NCI-H1417 treated with DMSO at 0.1 percent for 48 hours (cell line): ENCODE data around the gene MEIOSIN.

Experiments used
- DNase-seq: peaks from one replicate; lab custom pipeline; 2025; lab: John Stamatoyannopoulos, UW

MEIOSIN gene

DNA sequence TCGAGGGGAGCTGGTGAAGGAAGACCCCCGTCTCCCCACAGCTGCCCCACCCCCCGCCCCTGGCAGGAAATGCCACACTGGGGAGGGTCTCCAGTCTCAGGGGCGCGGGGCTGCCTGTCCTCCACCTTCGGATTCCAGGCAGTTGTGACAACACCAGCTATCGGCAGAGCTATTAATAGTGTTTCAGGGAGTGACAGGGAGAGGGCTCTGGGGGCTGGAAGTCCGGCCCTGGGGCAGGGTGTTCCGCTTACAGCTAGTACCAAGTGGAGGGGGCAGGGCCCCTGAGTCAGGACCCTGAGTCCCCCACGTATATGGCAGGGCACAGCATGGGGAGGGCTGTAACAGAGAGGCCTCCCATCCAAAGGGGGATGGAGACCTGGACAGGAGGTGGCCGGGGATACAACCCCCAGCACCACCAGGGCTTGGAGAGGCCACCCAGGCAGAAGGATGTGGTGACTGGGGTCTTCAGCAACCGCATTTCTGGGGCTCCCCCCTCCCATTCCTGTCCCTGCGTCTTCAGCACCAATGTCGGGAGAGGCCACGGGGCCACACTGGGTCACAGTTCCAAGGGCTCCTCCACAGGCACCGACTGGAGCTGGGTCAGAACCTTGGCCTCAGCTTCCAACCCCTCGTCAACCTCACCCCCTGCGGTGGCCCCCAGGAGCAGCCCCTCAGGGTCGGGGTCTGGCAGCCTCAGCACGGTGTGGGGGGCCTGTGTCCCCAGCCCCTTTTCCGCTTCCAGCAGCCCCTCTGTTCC lies 31.9 kb downstream of the MEIOSIN start:
- no peak for DNase-seq

DNA sequence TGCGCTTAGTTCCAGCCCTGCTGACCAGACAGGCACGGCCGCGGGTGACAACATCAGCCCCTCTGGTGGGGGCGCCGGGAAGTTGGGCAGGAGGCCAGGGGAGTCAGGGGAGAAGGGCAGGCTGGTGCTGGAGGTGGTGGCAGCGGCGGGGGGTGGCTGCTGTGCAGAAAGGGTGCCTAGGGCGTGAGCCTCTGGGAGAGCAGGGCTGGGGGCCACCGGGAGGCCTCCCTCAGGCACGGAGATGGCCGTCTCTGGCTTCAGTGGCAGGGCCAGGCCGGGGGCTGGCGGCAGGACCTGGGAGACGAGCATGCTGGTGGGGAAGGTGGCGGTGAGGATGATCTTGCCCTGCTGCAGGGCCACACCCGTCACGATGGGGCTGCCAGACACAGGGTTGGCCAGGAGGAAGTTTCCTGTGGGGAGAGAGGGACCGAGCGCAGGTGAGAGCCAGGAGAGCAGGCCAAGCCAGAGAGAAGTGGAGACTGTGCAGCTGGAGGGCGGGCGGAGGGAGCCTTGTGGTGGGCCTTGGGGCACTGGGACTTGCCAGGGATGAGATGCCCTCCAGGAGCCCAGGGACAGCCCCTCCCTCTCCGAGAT lies 32.6 kb downstream of the MEIOSIN start:
- no peak for DNase-seq

GRCh38 chr19:45766296-45766868 lies 33.1 kb downstream of the MEIOSIN start:
- DNase-seq = no peak

- no peak for DNase-seq
Observed at GRCh38 chr19:45766869-45767346, 33.7 kb downstream of the MEIOSIN start.

- no peak for DNase-seq
Observed at GRCh38 chr19:45767410-45767880, 34.2 kb downstream of the MEIOSIN start.

DNA sequence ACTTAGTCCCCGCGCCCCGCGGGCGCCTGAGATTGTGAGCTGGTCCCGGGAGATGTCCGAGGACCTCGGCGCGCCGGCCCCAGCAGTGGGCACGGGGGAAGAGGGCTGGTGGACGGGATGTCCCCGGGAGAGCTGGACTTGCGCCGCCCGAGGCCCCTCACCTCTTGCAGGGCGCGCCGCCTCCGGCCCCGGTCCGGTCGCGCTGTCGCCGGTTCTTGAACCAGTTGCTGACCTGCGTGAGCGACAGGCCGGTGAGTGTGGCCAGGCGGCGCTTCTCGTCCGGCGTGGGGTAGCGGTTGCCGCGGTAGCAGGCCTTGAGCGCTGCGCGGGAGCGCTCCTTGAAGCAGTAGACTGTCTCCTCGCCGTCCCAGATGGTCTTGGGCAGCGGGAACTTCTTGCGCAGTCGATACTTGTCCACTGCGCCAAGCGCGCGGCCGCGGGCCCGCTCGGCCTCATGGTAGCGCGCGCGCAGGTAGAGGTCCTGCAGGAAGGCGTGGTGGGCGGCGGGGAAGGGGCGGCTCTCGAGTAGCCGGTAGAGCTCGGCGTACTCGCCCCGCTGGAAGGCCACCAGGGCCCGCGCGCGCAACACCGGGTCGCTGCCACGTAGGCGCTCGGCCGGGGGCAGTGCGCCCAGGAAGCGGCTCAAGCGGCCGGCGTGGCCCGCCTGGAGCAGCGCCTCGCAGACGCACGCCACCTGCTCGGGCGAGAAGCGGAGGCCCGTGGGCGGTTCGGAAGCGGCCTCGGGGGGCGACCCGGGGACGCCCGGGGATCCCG lies 34.8 kb downstream of the MEIOSIN start:
- DNase-seq = no peak

DNA sequence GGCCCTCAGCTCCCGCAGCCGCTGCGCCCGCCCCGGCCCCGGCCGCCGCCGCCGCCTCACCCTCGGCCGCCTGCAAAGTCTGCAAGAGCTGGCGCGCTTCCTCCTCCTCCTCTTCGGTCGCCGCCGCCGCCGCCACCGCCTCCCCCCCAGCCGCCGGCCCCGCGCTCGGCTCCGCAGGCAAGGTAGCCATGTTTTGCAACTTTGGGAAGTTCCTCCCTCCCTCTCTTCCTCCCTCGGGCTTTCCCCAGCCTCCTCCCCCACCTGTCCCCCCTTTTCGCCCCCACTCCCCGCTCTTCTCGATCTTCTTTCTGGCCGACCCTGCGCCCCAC lies 35.4 kb downstream of the MEIOSIN start:
- no peak for DNase-seq

- peak; percentile 69 for DNase-seq
Observed at GRCh38 chr19:45768984-45769782, 35.9 kb downstream of the MEIOSIN start, which contains the start of gene SIX5. Gene SIX5 (minus strand): TSS chr19:45769252. CDS start chr19:45768844, 408 bp downstream.

DNA sequence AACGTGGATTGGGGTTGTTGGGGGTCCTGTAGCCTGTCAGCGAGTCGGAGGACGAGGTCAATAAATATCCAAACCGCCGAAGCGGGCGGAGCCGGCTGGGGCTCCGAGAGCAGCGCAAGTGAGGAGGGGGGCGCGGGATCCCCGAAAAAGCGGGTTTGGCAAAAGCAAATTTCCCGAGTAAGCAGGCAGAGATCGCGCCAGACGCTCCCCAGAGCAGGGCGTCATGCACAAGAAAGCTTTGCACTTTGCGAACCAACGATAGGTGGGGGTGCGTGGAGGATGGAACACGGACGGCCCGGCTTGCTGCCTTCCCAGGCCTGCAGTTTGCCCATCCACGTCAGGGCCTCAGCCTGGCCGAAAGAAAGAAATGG lies 36.6 kb downstream of the MEIOSIN start:
- no peak for DNase-seq

GRCh38 chr19:45770192-45771101 lies 37.2 kb downstream of the MEIOSIN start:
- DNase-seq = peak; percentile 87

GRCh38 chr19:45771311-45771933 lies 38.2 kb downstream of the MEIOSIN start:
- no peak for DNase-seq

GRCh38 chr19:45772130-45772840 lies 39.0 kb downstream of the MEIOSIN start:
- no peak for DNase-seq

GRCh38 chr19:45772912-45773311 lies 39.7 kb downstream of the MEIOSIN start:
- no peak for DNase-seq

- no peak for DNase-seq
Observed at GRCh38 chr19:45773384-45773783, 40.1 kb downstream of the MEIOSIN start.

DNA sequence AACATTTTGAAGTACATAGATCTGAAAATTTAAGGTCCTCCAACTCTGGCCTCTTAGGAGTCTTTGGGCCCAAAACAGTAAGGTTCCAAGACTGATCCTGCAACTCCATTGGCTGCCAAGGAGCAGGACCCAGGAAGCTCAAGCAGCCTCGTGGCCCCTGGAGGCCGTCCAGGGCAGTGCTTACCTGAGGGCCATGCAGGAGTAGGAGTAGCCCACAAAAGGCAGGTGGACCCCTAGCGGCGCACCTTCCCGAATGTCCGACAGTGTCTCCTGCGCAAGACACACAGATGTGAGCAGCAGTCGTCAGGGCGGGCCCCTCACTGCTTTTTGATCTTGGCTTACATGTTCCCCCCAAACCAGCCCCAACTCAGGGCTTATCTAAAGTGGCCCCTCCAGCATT lies 41.5 kb downstream of the MEIOSIN start:
- DNase-seq = no peak

DNA sequence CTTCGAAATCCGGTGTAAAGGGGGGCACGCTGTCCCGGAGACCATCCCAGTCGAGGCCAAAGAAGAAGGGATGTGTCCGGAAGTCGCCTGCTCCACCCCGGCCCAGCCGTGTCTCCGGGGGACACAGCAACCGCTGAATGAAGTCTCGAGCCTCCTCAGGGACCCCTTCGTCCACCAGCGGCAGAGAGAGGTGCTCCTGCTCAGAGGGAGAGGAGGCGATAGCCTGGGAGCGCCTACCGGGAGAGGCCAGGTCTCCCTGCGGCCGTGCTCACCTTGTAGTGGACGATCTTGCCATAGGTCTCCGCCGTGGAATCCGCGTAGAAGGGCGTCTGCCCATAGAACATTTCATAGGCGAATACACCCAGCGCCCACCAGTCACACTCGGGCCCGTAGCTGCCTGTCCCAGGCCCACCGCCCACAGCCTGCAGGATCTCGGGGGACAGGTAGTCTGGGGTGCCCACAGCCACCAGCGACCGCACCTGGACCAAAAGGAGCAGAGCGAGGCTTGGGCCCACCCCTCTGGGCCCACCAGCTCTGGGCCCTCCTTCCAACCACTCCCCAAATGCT lies 44.2 kb downstream of the MEIOSIN start:
- DNase-seq = no peak

DNA sequence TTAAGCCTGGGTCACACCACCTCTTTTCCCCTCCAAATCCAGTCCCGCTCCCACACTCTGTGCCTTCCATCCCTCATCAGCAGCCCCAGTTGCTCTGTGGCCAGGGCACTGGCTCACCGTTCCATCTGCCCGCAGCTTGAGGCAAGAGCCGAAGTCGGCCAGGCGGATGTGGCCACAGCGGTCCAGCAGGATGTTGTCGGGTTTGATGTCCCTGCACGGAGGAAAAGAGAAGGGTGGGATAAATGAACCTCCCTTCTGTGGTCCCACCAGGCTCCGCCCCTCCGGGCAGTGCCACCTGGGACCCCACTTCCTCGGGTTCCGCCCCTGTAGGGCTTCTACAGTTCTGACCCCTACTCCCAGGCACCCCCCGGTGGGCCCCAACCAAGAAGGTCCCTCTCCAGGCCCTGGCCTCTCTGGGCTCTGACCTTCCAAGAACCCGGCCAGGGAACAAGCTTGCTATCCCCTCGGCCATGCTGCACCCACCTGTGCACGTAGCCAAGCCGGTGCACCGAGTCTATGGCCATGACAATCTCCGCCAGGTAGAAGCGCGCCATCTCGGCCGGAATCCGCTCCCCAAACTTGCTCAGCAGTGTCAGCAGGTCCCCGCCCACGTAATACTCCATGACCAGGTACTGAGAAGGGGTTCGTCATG lies 44.9 kb downstream of the MEIOSIN start:
- no peak for DNase-seq
